CD14-positive monocyte (primary cell): ENCODE data around the gene RBPJL. TPM values are rescaled to one million over a fixed set of nuclear protein-coding genes. Genes with fewer than 3 reads are reported as not detected.

Source experiments
- DNase-seq, 3 donors: peaks; one replicate each; pipeline ENCODE4 v3.0.0-alpha.2; 2011 to 2022
- H2AFZ ChIP-seq: 2 replicates; pipeline ENCODE4 v1.6.0; 2012; ENCODE audit warnings: mild to moderate bottlenecking, low read depth, low read length, inconsistent platforms; ENCODE audit not compliant: insufficient read depth, poor library complexity, severe bottlenecking
- H3K27ac ChIP-seq, 2 donors: 1 replicate in 1 of 2; 2 replicates in 1 of 2; pipeline ENCODE4 v1.5.1; 2012 to 2013; ENCODE audit warnings: low read length in 2 of 2, control low read depth in 1 of 2, inconsistent platforms in 1 of 2, low read depth in 1 of 2, mild to moderate bottlenecking in 1 of 2
- H3K27me3 ChIP-seq, 2 donors: one replicate each; pipeline versions ENCODE4 v1.6.0 to v1.6.1; 2011 to 2013; ENCODE audit warnings: low read length in 2 of 2; ENCODE audit not compliant: control insufficient read depth in 2 of 2, insufficient read depth in 2 of 2
- H3K36me3 ChIP-seq, 2 donors: replicated peaks in 1 of 2; 1 replicate in 1 of 2; 2 replicates in 1 of 2; pipeline versions ENCODE4 v1.5.1 to v1.6.1; 2012 to 2013; ENCODE audit warnings: low read length in 2 of 2, control low read depth in 1 of 2, inconsistent platforms in 1 of 2, mild to moderate bottlenecking in 1 of 2; ENCODE audit not compliant: insufficient read depth in 2 of 2, control insufficient read depth in 1 of 2
- H3K4me1 ChIP-seq, 2 donors: 1 replicate in 1 of 2; 2 replicates in 1 of 2; pipeline versions ENCODE4 v1.5.1 to v1.6.1; 2012 to 2013; ENCODE audit warnings: low read length in 2 of 2, control low read depth in 1 of 2, inconsistent platforms in 1 of 2, mild to moderate bottlenecking in 1 of 2, moderate library complexity in 1 of 2; ENCODE audit not compliant: insufficient read depth in 2 of 2, control insufficient read depth in 1 of 2
- H3K4me2 ChIP-seq: replicated peaks from 2 replicates; pipeline ENCODE3; 2012; ENCODE audit warnings: low read length, moderate library complexity, mild to moderate bottlenecking; ENCODE audit not compliant: poor library complexity, severe bottlenecking; ENCODE audit errors: extremely low read depth
- H3K4me3 ChIP-seq, 3 experiments: fragments of 200-600 bp in 1 of 3; sonication (generic) in 1 of 3; replicated peaks in 1 of 3; 1 replicate in 2 of 3; 2 replicates in 1 of 3; pipeline ENCODE4 v1.5.1; 2011 to 2013; ENCODE audit warnings: low read length in 3 of 3, mild to moderate bottlenecking in 3 of 3, control low read depth in 2 of 3, low read depth in 2 of 3, inconsistent platforms in 1 of 3, moderate library complexity in 1 of 3
- H3K79me2 ChIP-seq: 2 replicates; pipeline ENCODE4 v1.6.0; 2012; ENCODE audit warnings: mild to moderate bottlenecking, control low read depth, inconsistent platforms, low read length, moderate library complexity; ENCODE audit not compliant: insufficient read depth
- H3K9ac ChIP-seq: 2 replicates; pipeline ENCODE4 v1.6.0; 2017; ENCODE audit warnings: low read length, mild to moderate bottlenecking; ENCODE audit not compliant: insufficient read depth, poor library complexity, severe bottlenecking
- H3K9me3 ChIP-seq, 2 donors: replicated peaks in 1 of 2; 1 replicate in 1 of 2; 2 replicates in 1 of 2; pipeline versions ENCODE4 v1.5.1 to v1.6.1; 2012 to 2013; ENCODE audit warnings: low read length in 2 of 2, control low read depth in 1 of 2; ENCODE audit not compliant: control insufficient read depth in 1 of 2, insufficient read depth in 1 of 2
- H4K20me1 ChIP-seq: 2 replicates; pipeline ENCODE4 v1.6.0; 2012; ENCODE audit warnings: mild to moderate bottlenecking, low read length, control low read depth, moderate library complexity; ENCODE audit not compliant: insufficient read depth
- H3K27ac Mint-ChIP-seq, 7 donors: one replicate each; pipeline ENCODE4 v1.8.0; 2020; ENCODE audit warnings: mild to moderate bottlenecking in 7 of 7, mixed read lengths in 7 of 7, moderate library complexity in 6 of 7, inconsistent platforms in 2 of 7
- H3K27me3 Mint-ChIP-seq, 3 donors: one replicate each; pipeline ENCODE4 v1.8.0; 2021 to 2022; ENCODE audit warnings: low read depth in 3 of 3, mild to moderate bottlenecking in 3 of 3, mixed read lengths in 3 of 3, moderate library complexity in 3 of 3, inconsistent platforms in 1 of 3
- H3K36me3 Mint-ChIP-seq, 2 donors: one replicate each; pipeline ENCODE4 v1.8.0; 2020; ENCODE audit warnings: mixed read lengths in 2 of 2, inconsistent platforms in 1 of 2, mild to moderate bottlenecking in 1 of 2
- H3K4me1 Mint-ChIP-seq: one replicate; pipeline ENCODE4 v1.8.0; 2020; ENCODE audit warnings: mild to moderate bottlenecking, mixed read lengths
- H3K4me3 Mint-ChIP-seq, 2 donors: one replicate each; pipeline ENCODE4 v1.8.0; 2020; ENCODE audit warnings: mild to moderate bottlenecking in 2 of 2, mixed read lengths in 2 of 2, moderate library complexity in 1 of 2
- H3K9me3 Mint-ChIP-seq, 7 donors: one replicate each; pipeline ENCODE4 v1.8.0; 2020 to 2022; ENCODE audit warnings: mixed read lengths in 7 of 7, mild to moderate bottlenecking in 6 of 7, moderate library complexity in 6 of 7, inconsistent platforms in 2 of 7
- WGBS: methylation state at CpG from one replicate; pipeline ENCODE4 v1.1.5; 2013; ENCODE audit warnings: missing lambda C conversion rate; ENCODE audit not compliant: insufficient coverage; 5-methylcytosine and 5-hydroxymethylcytosine counted together
- intact Hi-C, 2 donors: fragments of 100-400 bp; cut with micrococcal nuclease; formaldehyde crosslinking; loops; one replicate each; pipeline versions ENCODE4 v1.15.0 to v1.15.1; 2023
- polyA plus RNA-seq, 3 donors: library from polyadenylated mRNA; depleted of rRNA in 1 of 3; unstranded in 2 of 3; stranded (reverse) in 1 of 3; fragments of 300-500 nt in 2 of 3; fragments of >200 nt in 1 of 3; fragmentation: Illumina TruSeq in 2 of 3; gene quantifications; 1 replicate in 2 of 3; 2 replicates in 1 of 3; pipeline ENCODE4 v1.2.3, GENCODE V29; 2012 to 2021
- TF ChIP-seq, protein P1 (sequence below): fragments of 200-600 bp; IDR thresholded peaks from one replicate; pipeline ENCODE4 v1.8.0; 2022; ENCODE audit warnings: antibody characterized with exemption, mild to moderate bottlenecking

The RBPJL gene
- polyA plus RNA-seq, 3 donors, result not detected

DNA sequence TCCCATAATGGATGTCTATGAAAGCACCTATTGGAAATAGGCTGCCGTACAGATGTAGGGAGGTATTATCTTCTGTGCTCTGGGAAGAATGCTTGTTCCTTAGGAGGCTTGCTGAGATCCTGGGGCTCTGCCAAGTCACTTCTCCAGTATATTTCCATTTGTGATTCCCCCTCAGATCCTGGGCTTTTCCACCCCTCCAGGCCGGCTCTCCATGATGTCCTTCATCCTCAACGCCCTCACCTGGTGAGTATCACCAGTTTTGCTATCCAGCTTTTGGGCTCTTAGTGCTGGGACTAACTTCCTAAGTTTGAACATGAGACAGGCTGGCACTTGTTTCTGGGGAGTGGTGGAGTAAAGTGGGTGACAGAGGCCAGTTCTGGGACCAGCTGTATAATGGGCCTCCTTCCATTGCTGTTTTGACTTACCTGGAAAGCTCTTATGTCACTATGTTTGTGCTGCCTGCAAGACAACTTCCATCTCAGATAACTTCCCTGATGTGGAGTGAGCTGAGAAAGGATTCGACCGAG lies 58.9 kb downstream of the RBPJL start:
- Histone ChIP-seq H3K4me3 (no peak overlapping the region), H4K20me1 (peaks cover 49% of the 10 kb centered on the region), H3K4me2 (no peak overlapping the region), H3K4me1 (peaks cover 52 to 61% of the 10 kb centered on the region in 2 donors), H2AFZ (no peak overlapping the region), H3K9ac (no peak overlapping the region), H3K27ac (no peak overlapping the region), H3K27me3 (no peaks in the 10 kb centered on the region), H3K9me3 (no peaks in the 10 kb centered on the region), H3K36me3 (peaks cover 23 to 30% of the 10 kb centered on the region in 2 donors), H3K79me2 (peaks cover 20% of the 10 kb centered on the region)
- Mint-ChIP-seq H3K9me3 (peaks cover 0 to 3% (median 0%) of the 10 kb centered on the region in 7 donors), H3K27ac (peak overlapping the region in 2 of 7 donors; percentile 42 to 51), H3K36me3 (peaks cover 34 to 36% of the 10 kb centered on the region in 2 donors), H3K4me3 (no peak overlapping the region), H3K27me3 (no peaks in the 10 kb centered on the region), H3K4me1 (peaks cover 60% of the 10 kb centered on the region)
- TF ChIP-seq, protein P1, sequence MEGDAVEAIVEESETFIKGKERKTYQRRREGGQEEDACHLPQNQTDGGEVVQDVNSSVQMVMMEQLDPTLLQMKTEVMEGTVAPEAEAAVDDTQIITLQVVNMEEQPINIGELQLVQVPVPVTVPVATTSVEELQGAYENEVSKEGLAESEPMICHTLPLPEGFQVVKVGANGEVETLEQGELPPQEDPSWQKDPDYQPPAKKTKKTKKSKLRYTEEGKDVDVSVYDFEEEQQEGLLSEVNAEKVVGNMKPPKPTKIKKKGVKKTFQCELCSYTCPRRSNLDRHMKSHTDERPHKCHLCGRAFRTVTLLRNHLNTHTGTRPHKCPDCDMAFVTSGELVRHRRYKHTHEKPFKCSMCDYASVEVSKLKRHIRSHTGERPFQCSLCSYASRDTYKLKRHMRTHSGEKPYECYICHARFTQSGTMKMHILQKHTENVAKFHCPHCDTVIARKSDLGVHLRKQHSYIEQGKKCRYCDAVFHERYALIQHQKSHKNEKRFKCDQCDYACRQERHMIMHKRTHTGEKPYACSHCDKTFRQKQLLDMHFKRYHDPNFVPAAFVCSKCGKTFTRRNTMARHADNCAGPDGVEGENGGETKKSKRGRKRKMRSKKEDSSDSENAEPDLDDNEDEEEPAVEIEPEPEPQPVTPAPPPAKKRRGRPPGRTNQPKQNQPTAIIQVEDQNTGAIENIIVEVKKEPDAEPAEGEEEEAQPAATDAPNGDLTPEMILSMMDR, result no peak
- WGBS, result 100% methylated on average over 1 of the region's 5 CpGs
- intact Hi-C loops, result loop anchor here in 1 of 2 donors (5.0 kb wide), 1 partner anchor 52 kb away; the partner anchor contains the start of gene PIGT
- DNase-seq, result no peak

- no peak overlapping the region for H2AFZ ChIP-seq
- no peak overlapping the region for H3K4me2 ChIP-seq
- Mint-ChIP-seq H3K4me3 (no peak overlapping the region), H3K36me3 (peaks cover 38 to 42% of the 10 kb centered on the region in 2 donors), H3K4me1 (peaks cover 56% of the 10 kb centered on the region), H3K27ac (no peak overlapping the region), H3K27me3 (no peaks in the 10 kb centered on the region), H3K9me3 (peaks cover 0 to 2% (median 0%) of the 10 kb centered on the region in 7 donors)
- H3K4me3 ChIP-seq, result no peak overlapping the region
- WGBS, result no CpG with 5 or more reads among the region's 1 CpG
- H3K27me3 ChIP-seq, result no peaks in the 10 kb centered on the region
- peaks cover 45 to 55% of the 10 kb centered on the region in 2 donors for H3K4me1 ChIP-seq
- H3K27ac ChIP-seq, result no peak overlapping the region
- H3K36me3 ChIP-seq, result peaks cover 23 to 30% of the 10 kb centered on the region in 2 donors
- H3K9me3 ChIP-seq, result no peaks in the 10 kb centered on the region
- no peak for DNase-seq
- H3K79me2 ChIP-seq, result peaks cover 20% of the 10 kb centered on the region
- intact Hi-C loops, result loop anchor here in 1 of 2 donors (5.0 kb wide), 1 partner anchor 51 kb away; the partner anchor contains the start of gene PIGT
- H4K20me1 ChIP-seq, result peaks cover 49% of the 10 kb centered on the region
- H3K9ac ChIP-seq, result no peak overlapping the region
- TF ChIP-seq, protein P1, result no peak
Measured at GRCh38 chr20:45366192-45366591, 59.6 kb downstream of the RBPJL start.
